ENCODE measurements around the gene HDC. TPM values are rescaled to one million over a fixed set of nuclear protein-coding genes. Genes with fewer than 3 reads are reported as not detected.

Gene HDC
- polyA plus RNA-seq, 1 of the 3 experiments (the other 2 are of a cell fraction): not detected

DNA sequence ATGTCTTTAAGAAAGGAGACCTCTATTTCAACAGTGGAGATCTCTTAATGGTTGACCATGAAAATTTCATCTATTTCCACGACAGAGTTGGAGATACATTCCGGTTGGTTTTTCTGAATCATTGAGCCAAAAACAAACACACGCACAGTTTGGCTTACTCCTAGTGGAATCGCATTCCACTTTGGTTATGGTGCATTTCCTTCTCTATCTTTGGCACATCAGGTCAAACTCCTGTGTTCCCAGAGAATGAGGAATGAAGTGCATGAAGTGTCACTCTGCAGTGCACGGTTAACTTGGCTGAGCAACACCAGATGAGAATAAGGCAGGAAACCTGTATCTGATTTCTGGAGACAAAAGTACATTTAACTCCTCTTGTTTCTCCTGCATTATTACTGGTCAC is 38.5 kb downstream of the HDC start:
- Histone ChIP-seq H3K4me2 (no peak overlapping the region), H3F3A (replicated peaks; ENCODE audit: insufficient read depth) (no peaks in the 10 kb centered on the region), H3K36me3 (replicated peaks in 1 of 2; ENCODE audit: control insufficient read depth in 1 of 2, insufficient read depth in 2 of 2, low read length in 1 of 2) (no peaks in the 10 kb centered on the region), H3K27ac (ENCODE audit: low read depth in 2 of 2, low read length in 1 of 2) (no peak overlapping the region), H3K9me3 (no peaks in the 10 kb centered on the region), H2AFZ (ENCODE audit: low read depth) (no peak overlapping the region), H3K27me3 (ENCODE audit: insufficient read depth) (no peaks in the 10 kb centered on the region), H3K79me2 (ENCODE audit: insufficient read depth) (no peaks in the 10 kb centered on the region), H4K20me1 (ENCODE audit: insufficient read depth) (no peaks in the 10 kb centered on the region), H3K4me1 (ENCODE audit: control insufficient read depth in 1 of 2, insufficient read depth in 2 of 2, low read depth in 1 of 2, low read length in 1 of 2) (peaks cover 0 to 5% of the 10 kb centered on the region in 2 experiments; a peak in 1 of 4 replicates), H3K4me3 (ENCODE audit: low read depth in 2 of 2, low read length in 1 of 2) (no peak overlapping the region), H3K9me2 (no peaks in the 10 kb centered on the region), H3K9ac (no peak overlapping the region)
- CTCF ChIA-PET: no interaction called here
- 70% methylated on average over 5 of the region's 5 CpGs for WGBS (ENCODE audit: low lambda C conversion rate)
- POLR2A ChIA-PET: no interaction called here
- no peak for TF ChIP-seq RAD21 (IDR thresholded peaks at IDR 0.05; ENCODE audit: low read length)
- no peak for DNase-seq

DNA sequence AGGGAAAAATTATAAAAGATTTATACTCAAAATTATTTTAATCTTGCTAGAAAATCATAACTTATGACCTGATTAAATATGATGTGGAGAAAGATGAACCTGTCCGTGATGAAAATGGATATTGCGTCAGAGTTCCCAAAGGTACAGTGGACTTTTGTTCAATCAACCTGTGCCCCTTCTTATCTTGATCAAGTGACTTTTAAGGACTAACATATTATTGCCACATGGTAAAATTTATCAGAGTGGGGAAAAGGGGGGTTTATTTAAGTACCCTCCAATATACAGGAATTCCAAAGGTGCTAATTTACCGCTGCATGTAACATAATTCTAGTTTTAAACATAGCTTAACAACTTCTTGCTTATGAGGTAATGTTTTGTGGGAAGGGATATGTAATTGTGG is 39.6 kb downstream of the HDC start:
- H3K79me2 ChIP-seq (ENCODE audit: insufficient read depth): no peaks in the 10 kb centered on the region
- H3K9me3 ChIP-seq: no peaks in the 10 kb centered on the region
- H3K9me2 ChIP-seq: no peaks in the 10 kb centered on the region
- no peaks in the 10 kb centered on the region for H3K27me3 ChIP-seq (ENCODE audit: insufficient read depth)
- no peak for DNase-seq
- no peak overlapping the region for H3K4me3 ChIP-seq (ENCODE audit: low read depth in 2 of 2, low read length in 1 of 2)
- H3K9ac ChIP-seq: no peak overlapping the region
- no peaks in the 10 kb centered on the region for H4K20me1 ChIP-seq (ENCODE audit: insufficient read depth)
- 92% methylated on average over 3 of the region's 3 CpGs for WGBS (ENCODE audit: low lambda C conversion rate)
- TF ChIP-seq CHD2 (IDR thresholded peaks at IDR 0.05; ENCODE audit: low read length, partially characterized antibody): no peak
- TF ChIP-seq, protein P1, sequence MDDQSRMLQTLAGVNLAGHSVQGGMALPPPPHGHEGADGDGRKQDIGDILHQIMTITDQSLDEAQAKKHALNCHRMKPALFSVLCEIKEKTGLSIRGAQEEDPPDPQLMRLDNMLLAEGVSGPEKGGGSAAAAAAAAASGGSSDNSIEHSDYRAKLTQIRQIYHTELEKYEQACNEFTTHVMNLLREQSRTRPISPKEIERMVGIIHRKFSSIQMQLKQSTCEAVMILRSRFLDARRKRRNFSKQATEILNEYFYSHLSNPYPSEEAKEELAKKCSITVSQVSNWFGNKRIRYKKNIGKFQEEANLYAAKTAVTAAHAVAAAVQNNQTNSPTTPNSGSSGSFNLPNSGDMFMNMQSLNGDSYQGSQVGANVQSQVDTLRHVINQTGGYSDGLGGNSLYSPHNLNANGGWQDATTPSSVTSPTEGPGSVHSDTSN (IDR thresholded peaks at IDR 0.05): no peak
- TF ChIP-seq, protein P2, sequence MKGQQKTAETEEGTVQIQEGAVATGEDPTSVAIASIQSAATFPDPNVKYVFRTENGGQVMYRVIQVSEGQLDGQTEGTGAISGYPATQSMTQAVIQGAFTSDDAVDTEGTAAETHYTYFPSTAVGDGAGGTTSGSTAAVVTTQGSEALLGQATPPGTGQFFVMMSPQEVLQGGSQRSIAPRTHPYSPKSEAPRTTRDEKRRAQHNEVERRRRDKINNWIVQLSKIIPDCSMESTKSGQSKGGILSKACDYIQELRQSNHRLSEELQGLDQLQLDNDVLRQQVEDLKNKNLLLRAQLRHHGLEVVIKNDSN (IDR thresholded peaks at IDR 0.05; ENCODE audit: borderline replicate concordance, low read depth): no peak
- TF ChIP-seq FOXM1 (IDR thresholded peaks at IDR 0.05; ENCODE audit: low read depth): no peak
- no peak for TF ChIP-seq RFX5 (IDR thresholded peaks at IDR 0.05; ENCODE audit: low read length)
- TF ChIP-seq NFIC (IDR thresholded peaks at IDR 0.05; ENCODE audit: borderline replicate concordance): no peak
- TF ChIP-seq, protein P3, sequence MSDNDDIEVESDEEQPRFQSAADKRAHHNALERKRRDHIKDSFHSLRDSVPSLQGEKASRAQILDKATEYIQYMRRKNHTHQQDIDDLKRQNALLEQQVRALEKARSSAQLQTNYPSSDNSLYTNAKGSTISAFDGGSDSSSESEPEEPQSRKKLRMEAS (IDR thresholded peaks at IDR 0.05; ENCODE audit: low read depth): no peak
- TF ChIP-seq RXRA (IDR thresholded peaks at IDR 0.05; ENCODE audit: borderline replicate concordance, low read depth): no peak
- no peak overlapping the region for H3K4me2 ChIP-seq
- H3K36me3 ChIP-seq (replicated peaks in 1 of 2; ENCODE audit: control insufficient read depth in 1 of 2, insufficient read depth in 2 of 2, low read length in 1 of 2): no peaks in the 10 kb centered on the region
- ChIA-PET POLR2A (no interaction called here), CTCF (no interaction called here)
- no peak overlapping the region for H3K27ac ChIP-seq (ENCODE audit: low read depth in 2 of 2, low read length in 1 of 2)
- H3F3A ChIP-seq (replicated peaks; ENCODE audit: insufficient read depth): no peaks in the 10 kb centered on the region
- peaks cover 0 to 5% of the 10 kb centered on the region in 2 experiments; a peak in 1 of 4 replicates for H3K4me1 ChIP-seq (ENCODE audit: control insufficient read depth in 1 of 2, insufficient read depth in 2 of 2, low read depth in 1 of 2, low read length in 1 of 2)
- no peak overlapping the region for H2AFZ ChIP-seq (ENCODE audit: low read depth)

DNA sequence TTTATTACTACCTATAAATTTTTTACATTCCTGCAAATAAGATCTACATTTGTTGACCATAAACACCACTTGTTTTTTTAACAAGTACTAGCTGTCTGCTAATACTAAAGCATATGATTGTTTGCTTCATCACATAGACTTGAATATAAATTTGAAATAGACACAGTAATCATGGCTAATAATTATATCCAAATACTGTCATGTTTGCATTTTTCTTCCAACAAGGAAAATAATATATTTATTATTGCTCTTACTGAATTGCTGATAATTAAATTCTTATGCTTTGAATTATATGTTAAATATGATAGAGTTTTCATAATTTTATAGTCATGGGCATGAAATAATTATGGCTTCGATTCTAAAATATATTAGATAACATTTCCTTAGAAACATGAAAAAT is 40.5 kb downstream of the HDC start:
- no peaks in the 10 kb centered on the region for H3K36me3 ChIP-seq (replicated peaks in 1 of 2; ENCODE audit: control insufficient read depth in 1 of 2, insufficient read depth in 2 of 2, low read length in 1 of 2)
- H3K9me3 ChIP-seq: no peaks in the 10 kb centered on the region
- WGBS (ENCODE audit: low lambda C conversion rate): 71% methylated on average over 1 of the region's 1 CpG
- CTCF ChIA-PET: interaction anchor here (0.6 to 1.3 kb wide), 2 partner anchors 17 to 638 kb away, joined by 3 to 4 read pairs; no protein-coding TSS in a partner anchor
- POLR2A ChIA-PET: no interaction called here
- H3K9ac ChIP-seq: no peak overlapping the region
- TF ChIP-seq TCF12 (IDR thresholded peaks at IDR 0.05): no peak
- H3K4me1 ChIP-seq (ENCODE audit: control insufficient read depth in 1 of 2, insufficient read depth in 2 of 2, low read depth in 1 of 2, low read length in 1 of 2): peaks cover 0 to 5% of the 10 kb centered on the region in 2 experiments; a peak in 1 of 4 replicates
- DNase-seq: no peak
- no peak overlapping the region for H3K27ac ChIP-seq (ENCODE audit: low read depth in 2 of 2, low read length in 1 of 2)
- no peak overlapping the region for H2AFZ ChIP-seq (ENCODE audit: low read depth)
- H3K4me2 ChIP-seq: no peak overlapping the region
- no peaks in the 10 kb centered on the region for H3K79me2 ChIP-seq (ENCODE audit: insufficient read depth)
- no peak overlapping the region for H3K4me3 ChIP-seq (ENCODE audit: low read depth in 2 of 2, low read length in 1 of 2)
- H3K9me2 ChIP-seq: no peaks in the 10 kb centered on the region
- H3F3A ChIP-seq (replicated peaks; ENCODE audit: insufficient read depth): no peaks in the 10 kb centered on the region
- H3K27me3 ChIP-seq (ENCODE audit: insufficient read depth): no peaks in the 10 kb centered on the region
- H4K20me1 ChIP-seq (ENCODE audit: insufficient read depth): no peaks in the 10 kb centered on the region

Data from SK-N-SH (cell line).